ENCODE results near the gene UACA. TPM values are rescaled to one million over a fixed set of nuclear protein-coding genes. Genes with fewer than 3 reads are reported as not detected.

Gene UACA
- total and polyA plus RNA-seq, 4 donors = 59.6 to 185 (median 123) TPM

DNA sequence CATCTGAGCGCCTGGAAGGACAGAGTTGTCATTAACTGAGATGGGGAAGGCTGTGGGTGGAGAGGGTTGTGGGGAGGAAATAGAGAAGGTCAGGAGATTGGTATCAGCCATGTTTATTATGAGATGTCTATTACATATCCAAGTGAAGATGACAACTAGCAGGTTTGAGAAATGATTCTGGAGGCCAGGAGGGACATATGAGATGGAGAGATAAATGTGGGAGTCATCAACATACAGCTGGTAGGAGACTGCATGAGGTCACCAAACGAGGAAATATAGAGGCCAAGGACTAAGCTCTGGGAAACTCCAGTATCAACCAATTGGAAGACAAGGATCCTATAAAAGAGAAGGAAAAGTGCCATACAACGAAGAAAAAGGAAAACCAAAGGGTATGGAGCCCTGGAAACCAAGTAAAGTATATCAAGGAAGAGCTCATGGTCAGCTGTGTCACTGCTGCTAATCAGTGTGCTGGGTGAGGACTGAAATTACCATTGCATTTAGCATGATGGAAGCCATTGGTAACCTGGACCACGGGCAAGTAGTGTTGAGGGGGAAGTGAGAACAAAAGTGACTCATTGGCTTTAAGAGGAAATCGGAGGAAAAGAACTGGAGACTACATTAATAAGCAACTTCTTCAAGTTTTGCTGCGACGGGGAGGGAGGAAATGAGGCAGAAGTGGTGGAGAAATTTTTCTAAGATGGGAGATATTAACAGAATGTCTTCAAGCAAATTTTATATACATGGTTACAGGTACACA is 14.0 kb upstream of the UACA start:
- WGBS, 2 donors = 88 to 90% methylated on average over 7 of the region's 7 CpGs
- Histone ChIP-seq H3K4me1 (ENCODE audit: control insufficient read depth in 1 of 2, insufficient read depth in 2 of 2, low read length in 2 of 2) (peaks cover 3 to 5% of the 10 kb centered on the region in 2 donors), H3K4me3 (ENCODE audit: low read length in 2 of 2) (no peak overlapping the region), H3K27ac (ENCODE audit: low read depth in 1 of 2, low read length in 2 of 2) (no peak overlapping the region), H3K27me3 (ENCODE audit: control insufficient read depth in 1 of 2, insufficient read depth in 2 of 2, low read length in 1 of 2) (no peaks in the 10 kb centered on the region), H3K36me3 (ENCODE audit: control insufficient read depth in 1 of 2, insufficient read depth in 2 of 2, low read length in 1 of 2) (no peaks in the 10 kb centered on the region), H3K9me3 (ENCODE audit: control insufficient read depth, low read length) (no peaks in the 10 kb centered on the region)
- ATAC-seq (ENCODE audit: low FRiP score) (no peak), DNase-seq (no peak)
- intact Hi-C loops (cut with DNase I) = no loop called here

DNA sequence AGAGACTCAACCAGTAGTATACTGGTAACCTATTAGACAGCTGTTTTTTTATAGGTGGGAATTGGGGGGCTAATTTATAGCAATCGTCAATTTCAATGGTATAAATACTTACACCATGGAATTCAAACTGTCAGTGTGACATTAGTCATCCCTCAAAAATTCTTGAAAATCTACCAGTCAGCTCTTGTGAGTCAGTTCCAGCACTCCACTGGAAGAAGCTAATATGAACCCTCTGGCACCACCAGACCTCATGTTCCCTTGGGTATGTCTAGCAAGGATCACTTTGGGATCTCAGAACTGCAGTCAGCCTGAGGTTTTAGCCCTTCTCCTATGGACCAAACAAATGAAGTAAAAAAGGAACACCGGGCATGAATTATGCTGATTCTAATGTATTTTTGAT is 11.8 kb upstream of the UACA start:
- intact Hi-C loops (cut with DNase I) = no loop called here
- no peak for ATAC-seq (ENCODE audit: low FRiP score)
- Histone ChIP-seq H3K4me1 (ENCODE audit: control insufficient read depth in 1 of 2, insufficient read depth in 2 of 2, low read length in 2 of 2) (peaks cover 3 to 5% of the 10 kb centered on the region in 2 donors), H3K36me3 (ENCODE audit: control insufficient read depth in 1 of 2, insufficient read depth in 2 of 2, low read length in 1 of 2) (no peaks in the 10 kb centered on the region), H3K4me3 (ENCODE audit: low read length in 2 of 2) (no peak overlapping the region), H3K27ac (ENCODE audit: low read depth in 1 of 2, low read length in 2 of 2) (no peak overlapping the region), H3K27me3 (ENCODE audit: control insufficient read depth in 1 of 2, insufficient read depth in 2 of 2, low read length in 1 of 2) (no peaks in the 10 kb centered on the region), H3K9me3 (ENCODE audit: control insufficient read depth, low read length) (no peaks in the 10 kb centered on the region)
- WGBS, 2 donors = 36 to 46% methylated on average over 2 of the region's 2 CpGs
- DNase-seq = no peak

DNA sequence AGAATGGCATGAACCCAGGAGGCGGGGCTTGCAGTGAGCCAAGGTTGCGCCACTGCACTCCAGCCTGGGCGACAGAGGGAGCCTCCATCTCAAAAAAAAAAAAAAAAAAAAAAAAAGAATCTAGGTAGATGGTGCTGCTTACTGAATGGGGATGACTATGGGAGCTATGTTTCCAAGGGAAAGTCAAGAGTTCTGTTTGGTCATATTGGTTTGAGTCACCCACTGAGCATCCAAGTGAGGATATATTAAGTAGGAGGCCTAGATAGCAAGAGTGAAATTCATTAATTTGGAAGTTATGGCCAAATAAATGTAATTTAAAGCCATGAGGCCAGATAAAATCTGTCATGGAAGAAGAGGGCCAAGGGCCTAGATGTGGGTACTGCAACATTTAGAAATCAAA is 9.0 kb upstream of the UACA start:
- H3K9me3 ChIP-seq (ENCODE audit: control insufficient read depth, low read length) = no peaks in the 10 kb centered on the region
- peaks cover 3 to 5% of the 10 kb centered on the region in 2 donors for H3K4me1 ChIP-seq (ENCODE audit: control insufficient read depth in 1 of 2, insufficient read depth in 2 of 2, low read length in 2 of 2)
- no peak overlapping the region for H3K4me3 ChIP-seq (ENCODE audit: low read length in 2 of 2)
- no peak for DNase-seq
- no peaks in the 10 kb centered on the region for H3K27me3 ChIP-seq (ENCODE audit: control insufficient read depth in 1 of 2, insufficient read depth in 2 of 2, low read length in 1 of 2)
- no peaks in the 10 kb centered on the region for H3K36me3 ChIP-seq (ENCODE audit: control insufficient read depth in 1 of 2, insufficient read depth in 2 of 2, low read length in 1 of 2)
- no peak overlapping the region for H3K27ac ChIP-seq (ENCODE audit: low read depth in 1 of 2, low read length in 2 of 2)
- no peak for ATAC-seq (ENCODE audit: low FRiP score)
- WGBS, 2 donors = 87 to 94% methylated on average over 2 to 3 of the region's 3 CpGs
- intact Hi-C loops (cut with DNase I) = no loop called here

DNA sequence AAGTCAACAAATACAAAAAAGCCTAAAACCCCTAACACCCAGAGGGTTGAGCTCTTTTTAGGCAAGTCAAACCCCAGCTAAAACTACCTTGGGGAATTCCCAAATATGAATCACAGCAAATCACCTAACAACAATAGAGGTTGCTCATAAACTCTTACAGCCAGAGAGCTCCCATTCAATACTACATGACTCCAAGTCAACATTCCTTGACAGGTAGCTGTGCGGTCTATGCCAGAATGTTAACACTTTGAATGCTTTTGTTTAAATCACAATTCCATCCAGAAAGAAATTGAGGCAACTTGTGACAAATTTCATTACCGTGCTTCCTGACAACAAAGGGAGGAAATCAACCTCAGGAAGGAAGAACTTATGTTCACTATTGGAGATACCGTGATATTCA is 7.5 kb upstream of the UACA start:
- WGBS, 2 donors = 81 to 87% methylated on average over 3 of the region's 3 CpGs
- no peak for ATAC-seq (ENCODE audit: low FRiP score)
- H3K36me3 ChIP-seq (ENCODE audit: control insufficient read depth in 1 of 2, insufficient read depth in 2 of 2, low read length in 1 of 2) = no peaks in the 10 kb centered on the region
- no peak for DNase-seq
- no peaks in the 10 kb centered on the region for H3K9me3 ChIP-seq (ENCODE audit: control insufficient read depth, low read length)
- no peak overlapping the region for H3K4me3 ChIP-seq (ENCODE audit: low read length in 2 of 2)
- H3K27ac ChIP-seq (ENCODE audit: low read depth in 1 of 2, low read length in 2 of 2) = no peak overlapping the region
- peaks cover 2 to 5% of the 10 kb centered on the region in 2 donors for H3K4me1 ChIP-seq (ENCODE audit: control insufficient read depth in 1 of 2, insufficient read depth in 2 of 2, low read length in 2 of 2)
- H3K27me3 ChIP-seq (ENCODE audit: control insufficient read depth in 1 of 2, insufficient read depth in 2 of 2, low read length in 1 of 2) = no peaks in the 10 kb centered on the region
- intact Hi-C loops (cut with DNase I) = no loop called here

DNA sequence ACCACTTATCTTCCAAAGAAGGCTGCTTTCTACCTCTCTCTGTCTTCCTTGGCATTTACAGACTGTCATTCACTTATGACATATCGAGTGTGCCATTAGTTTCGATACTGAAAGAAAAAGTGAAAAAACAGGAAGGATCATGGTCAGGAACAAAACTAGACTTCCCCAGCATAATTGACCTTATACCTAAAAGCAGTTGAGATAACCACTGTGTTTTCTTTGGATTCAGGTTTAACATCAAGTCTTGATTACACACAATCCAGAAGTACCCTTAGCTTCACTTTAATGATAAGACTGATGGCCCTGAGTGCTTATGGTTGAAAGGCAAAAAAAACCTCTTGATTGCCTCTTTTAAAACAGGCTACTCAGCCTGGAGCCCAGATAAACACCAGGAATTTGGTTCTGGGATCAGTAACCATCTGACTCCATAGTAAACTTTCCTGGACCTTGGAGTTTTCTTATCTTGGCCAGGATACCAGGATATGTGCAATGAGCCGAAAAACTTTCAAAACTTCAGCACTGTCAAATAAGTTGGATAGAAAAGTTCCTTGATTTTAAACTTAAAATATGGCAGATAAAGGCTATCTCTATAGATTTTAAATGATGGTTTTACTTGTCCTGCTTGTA is 5.0 kb upstream of the UACA start:
- no peaks in the 10 kb centered on the region for H3K9me3 ChIP-seq (ENCODE audit: control insufficient read depth, low read length)
- WGBS, 2 donors = 58 to 69% methylated on average over 3 of the region's 3 CpGs
- intact Hi-C loops (cut with DNase I) = loop anchor here in 1 of 2 donors (10.0 kb wide), 1 partner anchor 46 kb away; no protein-coding TSS in a partner anchor
- peaks cover 0 to 2% of the 10 kb centered on the region in 2 donors for H3K4me1 ChIP-seq (ENCODE audit: control insufficient read depth in 1 of 2, insufficient read depth in 2 of 2, low read length in 2 of 2)
- H3K27me3 ChIP-seq (ENCODE audit: control insufficient read depth in 1 of 2, insufficient read depth in 2 of 2, low read length in 1 of 2) = no peaks in the 10 kb centered on the region
- no peaks in the 10 kb centered on the region for H3K36me3 ChIP-seq (ENCODE audit: control insufficient read depth in 1 of 2, insufficient read depth in 2 of 2, low read length in 1 of 2)
- H3K27ac ChIP-seq (ENCODE audit: low read depth in 1 of 2, low read length in 2 of 2) = no peak overlapping the region
- ATAC-seq (ENCODE audit: low FRiP score) (no peak), DNase-seq (no peak)
- H3K4me3 ChIP-seq (ENCODE audit: low read length in 2 of 2) = no peak overlapping the region

DNA sequence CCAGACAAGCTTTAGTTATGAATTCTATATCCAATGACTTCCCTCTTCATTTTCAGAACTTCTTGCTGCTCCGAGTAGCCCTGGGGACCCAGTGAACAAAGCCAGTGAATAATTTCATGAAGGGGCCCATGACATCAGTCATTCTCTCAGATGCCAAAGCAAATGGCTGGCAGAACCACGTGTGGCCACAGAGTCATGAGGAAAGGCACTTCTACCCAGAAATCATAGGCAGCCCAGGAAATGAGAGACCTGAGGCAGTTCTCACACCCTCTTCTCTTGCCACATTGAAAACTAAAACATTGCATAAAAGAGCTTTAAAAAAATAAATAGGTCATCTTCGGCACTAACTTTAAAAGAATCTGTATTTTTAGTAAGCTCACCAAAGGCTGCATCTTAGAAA is 4.3 kb upstream of the UACA start:
- no peaks in the 10 kb centered on the region for H3K36me3 ChIP-seq (ENCODE audit: control insufficient read depth in 1 of 2, insufficient read depth in 2 of 2, low read length in 1 of 2)
- no peak overlapping the region for H3K4me3 ChIP-seq (ENCODE audit: low read length in 2 of 2)
- intact Hi-C loops (cut with DNase I) = loop anchor here in 1 of 2 donors (10.0 kb wide), 1 partner anchor 47 kb away; no protein-coding TSS in a partner anchor
- no peaks in the 10 kb centered on the region for H3K4me1 ChIP-seq (ENCODE audit: control insufficient read depth in 1 of 2, insufficient read depth in 2 of 2, low read length in 2 of 2)
- WGBS, 2 donors = 49 to 57% methylated on average over 3 of the region's 3 CpGs
- H3K27me3 ChIP-seq (ENCODE audit: control insufficient read depth in 1 of 2, insufficient read depth in 2 of 2, low read length in 1 of 2) = no peaks in the 10 kb centered on the region
- no peak overlapping the region for H3K27ac ChIP-seq (ENCODE audit: low read depth in 1 of 2, low read length in 2 of 2)
- ATAC-seq (ENCODE audit: low FRiP score) (no peak), DNase-seq (no peak)
- H3K9me3 ChIP-seq (ENCODE audit: control insufficient read depth, low read length) = no peaks in the 10 kb centered on the region

DNA sequence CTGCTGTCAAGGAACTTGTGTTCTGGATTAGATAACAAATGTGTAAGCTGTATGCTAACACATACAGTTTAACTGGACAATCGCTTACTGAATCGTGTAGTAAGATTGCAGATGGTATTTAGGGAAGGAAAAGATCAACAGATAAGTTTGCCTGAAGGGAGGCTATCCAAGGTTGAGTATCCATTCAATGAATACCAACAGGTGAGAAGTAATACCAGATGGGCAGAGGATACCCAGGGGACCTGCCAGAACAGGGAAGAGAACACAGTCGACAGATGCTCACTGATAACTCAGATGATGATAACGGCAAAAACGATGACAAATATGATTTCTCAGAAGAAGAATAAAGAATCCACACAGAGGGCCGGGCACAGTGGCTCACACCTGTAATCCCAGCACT is 3.2 kb upstream of the UACA start:
- WGBS, 2 donors = 86 to 94% methylated on average over 6 of the region's 6 CpGs
- ATAC-seq (ENCODE audit: low FRiP score) = no peak
- no peak overlapping the region for H3K4me3 ChIP-seq (ENCODE audit: low read length in 2 of 2)
- no peaks in the 10 kb centered on the region for H3K9me3 ChIP-seq (ENCODE audit: control insufficient read depth, low read length)
- H3K27me3 ChIP-seq (ENCODE audit: control insufficient read depth in 1 of 2, insufficient read depth in 2 of 2, low read length in 1 of 2) = no peaks in the 10 kb centered on the region
- intact Hi-C loops (cut with DNase I) = loop anchor here in 1 of 2 donors (10.0 kb wide), 1 partner anchor 48 kb away; no protein-coding TSS in a partner anchor
- no peaks in the 10 kb centered on the region for H3K36me3 ChIP-seq (ENCODE audit: control insufficient read depth in 1 of 2, insufficient read depth in 2 of 2, low read length in 1 of 2)
- no peak for DNase-seq
- no peaks in the 10 kb centered on the region for H3K4me1 ChIP-seq (ENCODE audit: control insufficient read depth in 1 of 2, insufficient read depth in 2 of 2, low read length in 2 of 2)
- no peak overlapping the region for H3K27ac ChIP-seq (ENCODE audit: low read depth in 1 of 2, low read length in 2 of 2)

DNA sequence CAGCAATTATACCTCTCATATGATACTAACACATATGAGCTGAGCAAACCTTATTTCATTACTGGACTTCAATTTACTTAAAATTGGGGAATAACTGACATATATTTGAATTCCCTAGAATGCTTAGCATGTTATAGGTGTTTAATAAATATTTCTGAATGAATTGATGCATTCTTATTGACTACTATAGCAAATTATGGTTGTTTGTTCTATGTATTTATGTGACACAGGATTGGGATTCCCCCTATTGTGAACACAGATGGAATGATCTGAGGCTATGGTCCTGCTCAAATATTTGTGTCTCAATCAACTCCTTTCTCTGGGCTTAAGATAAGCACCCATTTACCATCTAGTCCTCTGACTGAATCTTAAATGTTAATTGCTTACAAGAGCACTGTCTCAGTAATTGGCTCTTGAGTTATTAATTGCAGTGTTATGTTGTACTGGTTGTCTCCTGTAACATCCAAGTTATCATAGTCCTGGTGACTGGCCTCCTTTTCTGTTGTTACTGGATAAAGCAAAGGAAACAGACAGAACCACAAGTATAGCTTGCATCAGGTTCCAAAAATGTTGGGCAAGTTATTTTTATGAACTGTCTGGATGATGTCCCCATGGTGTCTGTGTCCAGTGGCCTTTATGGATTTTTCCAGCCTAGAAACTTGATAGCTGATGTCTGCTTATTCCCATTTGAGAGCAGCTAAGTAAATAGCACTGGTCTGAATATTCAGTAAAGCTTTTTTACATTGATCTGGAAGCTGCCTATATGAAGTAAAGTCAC is 2.3 kb upstream of the UACA start:
- intact Hi-C loops (cut with DNase I) = loop anchor here in 1 of 2 donors (10.0 kb wide), 1 partner anchor 49 kb away; no protein-coding TSS in a partner anchor
- H3K27ac ChIP-seq (ENCODE audit: low read depth in 1 of 2, low read length in 2 of 2) = no peak overlapping the region
- no peak for ATAC-seq (ENCODE audit: low FRiP score)

More for the DNA sequence above, 2.3 kb upstream of the UACA start:
- H3K36me3 ChIP-seq (ENCODE audit: control insufficient read depth in 1 of 2, insufficient read depth in 2 of 2, low read length in 1 of 2) = no peaks in the 10 kb centered on the region
- no peaks in the 10 kb centered on the region for H3K4me1 ChIP-seq (ENCODE audit: control insufficient read depth in 1 of 2, insufficient read depth in 2 of 2, low read length in 2 of 2)
- no peak overlapping the region for H3K4me3 ChIP-seq (ENCODE audit: low read length in 2 of 2)
- no peaks in the 10 kb centered on the region for H3K9me3 ChIP-seq (ENCODE audit: control insufficient read depth, low read length)
- no peak for DNase-seq
- no peaks in the 10 kb centered on the region for H3K27me3 ChIP-seq (ENCODE audit: control insufficient read depth in 1 of 2, insufficient read depth in 2 of 2, low read length in 1 of 2)
